Liver (tissue), 3 donors: ENCODE results near the gene MED29.

Experiments
- CTCF ChIP-seq: fragments of 150-350 bp; IDR thresholded peaks from 2 replicates; pipeline ENCODE4 v1.5.1; 2017; ENCODE audit warnings: improper control_type of control experiment, low read depth, low read length; ENCODE audit not compliant: missing input control
- EGR1 ChIP-seq, 2 donors: IDR thresholded peaks; 2 replicates each; pipeline ENCODE4 v1.6.1; 2016 to 2018; ENCODE audit warnings: antibody characterized with exemption in 2 of 2, low read depth in 2 of 2
- TAF1 ChIP-seq: conservative IDR thresholded peaks from 2 replicates; pipeline ENCODE4 v1.6.1; 2016; ENCODE audit warnings: antibody characterized with exemption, mild to moderate bottlenecking
- ZBTB33 ChIP-seq: IDR thresholded peaks from 2 replicates; pipeline ENCODE4 v1.6.1; 2016; ENCODE audit warnings: antibody characterized with exemption
- donor health status: healthy.
- donor health status: healthy.

- no peak for TF ChIP-seq CTCF
- TF ChIP-seq ZBTB33: no peak
- no peak for TF ChIP-seq TAF1
- TF ChIP-seq EGR1 (IDR thresholded peaks at IDR 0.05; ENCODE audit: low read depth in 2 of 2): no peak
These were observed 8.5 kb downstream of the MED29 start for GRCh38 chr19:39399668-39400050.
